GOT3 (cell line): ENCODE measurements around the gene BAZ2B.

Source experiments
- DNase-seq: peaks from one replicate; lab custom pipeline; 2025; ENCODE audit warnings: mixed read lengths; lab: John Stamatoyannopoulos, UW

The BAZ2B gene

GRCh38 chr2:159461076-159461475, 155.3 kb downstream of the BAZ2B start:
- no peak for DNase-seq

DNA sequence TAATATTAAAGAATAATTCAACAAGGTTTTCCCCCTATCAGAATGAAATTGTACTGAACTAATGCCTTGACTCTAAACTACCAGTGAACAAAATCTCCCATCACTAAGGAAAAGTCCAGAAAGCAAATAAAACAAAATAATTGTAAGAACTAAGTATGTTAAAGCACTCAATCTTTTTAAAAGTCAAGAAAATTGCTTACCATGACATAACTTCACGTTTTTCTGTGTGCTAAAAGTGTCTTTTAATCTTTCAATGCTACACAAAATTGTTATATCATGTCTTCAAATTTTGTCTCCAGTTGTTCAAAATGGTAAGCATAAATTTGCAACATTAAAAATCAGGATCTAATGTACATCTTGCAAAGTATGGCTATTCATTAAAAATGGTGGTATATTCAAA, 156.1 kb downstream of the BAZ2B start:
- no peak for DNase-seq

DNA sequence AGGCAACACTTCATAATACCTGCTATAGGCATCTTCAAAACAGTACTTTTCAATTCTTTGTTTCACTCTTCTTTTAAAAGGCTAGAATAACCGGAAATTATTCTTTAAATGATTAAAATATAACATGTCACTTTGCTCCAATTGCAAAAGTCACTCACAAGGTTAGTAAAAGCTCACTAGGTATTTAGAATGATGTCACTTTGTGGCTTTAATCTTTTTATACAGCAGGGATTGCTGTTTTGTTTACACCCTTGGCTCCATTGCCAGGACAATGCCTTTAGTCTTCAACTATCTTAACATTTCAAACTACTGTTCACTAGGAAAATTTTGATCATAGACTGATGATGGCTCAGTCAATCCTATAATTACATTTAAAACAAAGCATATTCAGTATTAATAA, 157.1 kb downstream of the BAZ2B start:
- no peak for DNase-seq

GRCh38 chr2:159457589-159457988, 158.8 kb downstream of the BAZ2B start:
- DNase-seq, result no peak

DNA sequence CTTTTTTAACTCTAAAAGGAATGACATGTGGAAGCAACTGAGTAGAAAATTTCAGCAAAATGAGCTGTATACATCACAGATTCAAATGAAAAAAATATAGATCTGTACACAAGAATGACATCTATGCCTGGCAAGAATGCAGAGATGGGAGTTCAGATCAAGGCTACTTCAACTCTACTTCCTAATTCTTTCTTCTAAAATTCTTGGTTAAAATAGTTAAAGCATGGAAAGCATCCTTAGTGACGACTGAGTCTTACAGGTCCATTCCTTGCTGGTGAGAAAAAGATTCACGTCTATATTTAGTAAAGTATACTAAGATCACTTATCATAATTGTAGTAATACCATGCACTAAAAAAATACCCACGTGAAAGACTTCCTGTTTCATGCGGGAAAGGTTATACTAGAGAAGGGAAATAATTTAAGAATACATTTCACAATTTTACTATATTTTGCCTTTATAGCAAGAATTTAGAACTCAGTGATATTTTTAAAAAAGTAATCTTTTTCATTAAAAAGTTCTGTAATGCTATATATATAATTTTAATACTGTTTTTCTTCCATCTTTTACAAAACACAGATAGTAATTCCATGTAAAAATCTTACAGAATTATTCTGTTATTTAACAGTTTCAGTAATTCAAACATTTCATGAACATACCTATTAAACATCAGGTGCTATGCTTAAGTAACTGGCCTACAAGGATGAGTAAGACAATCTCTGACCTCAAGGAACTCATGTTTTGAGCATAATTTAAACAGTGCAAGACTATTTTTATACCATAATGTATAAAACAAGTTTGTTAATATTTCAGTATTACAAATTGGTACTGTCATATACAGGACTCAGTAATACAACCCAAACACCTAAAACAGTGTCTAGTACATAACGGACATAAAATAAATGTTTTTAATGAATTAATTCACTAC, 159.6 kb downstream of the BAZ2B start:
- no peak for DNase-seq

DNA sequence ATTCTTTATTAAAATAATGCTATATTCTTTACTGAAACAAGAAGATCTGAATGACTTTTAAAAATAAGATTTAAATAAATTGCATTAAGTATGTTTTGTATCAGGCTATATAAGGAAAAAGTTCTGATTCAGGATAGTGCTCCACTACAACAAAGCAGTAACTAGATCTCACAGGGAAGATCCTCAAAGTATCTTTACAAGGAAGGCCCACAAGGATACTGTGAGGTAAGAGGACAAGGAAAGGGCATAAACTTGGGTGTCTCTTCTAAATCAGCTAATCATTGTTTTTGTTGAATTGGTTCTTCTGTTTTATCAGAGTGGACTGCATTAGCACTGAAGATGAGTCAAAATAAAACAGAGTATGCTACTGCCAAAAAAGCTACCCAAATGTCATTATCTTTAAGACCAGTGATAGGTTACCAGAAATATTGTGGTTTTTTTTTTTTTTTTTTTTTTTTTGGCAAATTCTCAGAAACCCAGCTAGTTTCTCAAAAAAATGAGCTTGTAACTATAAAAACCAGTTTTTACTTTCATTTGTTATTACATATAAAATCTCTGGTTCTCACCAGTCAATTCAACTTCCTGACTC, 160.9 kb downstream of the BAZ2B start:
- no peak for DNase-seq

DNA sequence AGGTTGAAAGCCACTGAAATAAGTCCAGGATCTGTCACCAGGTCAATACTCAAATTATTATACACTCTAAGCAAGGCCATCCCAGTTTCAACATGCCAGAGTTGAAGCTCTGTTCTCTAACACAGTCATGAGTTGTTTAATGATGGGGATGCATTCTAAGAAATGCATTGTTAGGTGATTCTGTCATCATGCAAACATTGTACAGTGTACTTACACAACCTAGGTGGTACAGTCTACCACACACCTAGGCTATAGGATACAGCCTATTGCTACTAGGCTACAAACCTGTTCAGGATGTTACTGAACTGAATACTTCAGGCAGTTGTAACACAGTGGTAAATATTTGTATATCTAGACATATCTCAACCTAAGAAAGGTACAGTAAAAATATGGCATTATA, 162.2 kb downstream of the BAZ2B start:
- DNase-seq, result no peak

DNA sequence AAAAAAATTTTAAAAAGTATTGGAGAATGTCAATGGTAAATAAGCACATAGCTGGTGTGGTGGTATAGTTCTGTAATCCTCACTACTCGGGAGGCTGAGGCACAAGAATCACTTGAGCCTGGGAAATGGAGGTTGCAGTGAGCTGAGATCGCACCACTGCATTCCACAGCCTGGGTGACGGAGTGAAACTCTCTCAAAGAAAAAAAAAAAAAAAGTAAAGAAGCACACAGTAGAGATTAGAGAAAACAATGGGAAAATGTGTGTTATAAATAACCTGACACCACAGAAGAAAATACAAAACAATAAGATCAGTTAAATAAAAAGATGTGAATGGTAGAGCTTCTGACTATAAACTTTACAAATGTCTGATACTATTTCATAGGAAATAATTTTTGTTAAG, 166.2 kb downstream of the BAZ2B start:
- no peak for DNase-seq

GRCh38 chr2:159449504-159450124, 166.7 kb downstream of the BAZ2B start:
- no peak for DNase-seq

DNA sequence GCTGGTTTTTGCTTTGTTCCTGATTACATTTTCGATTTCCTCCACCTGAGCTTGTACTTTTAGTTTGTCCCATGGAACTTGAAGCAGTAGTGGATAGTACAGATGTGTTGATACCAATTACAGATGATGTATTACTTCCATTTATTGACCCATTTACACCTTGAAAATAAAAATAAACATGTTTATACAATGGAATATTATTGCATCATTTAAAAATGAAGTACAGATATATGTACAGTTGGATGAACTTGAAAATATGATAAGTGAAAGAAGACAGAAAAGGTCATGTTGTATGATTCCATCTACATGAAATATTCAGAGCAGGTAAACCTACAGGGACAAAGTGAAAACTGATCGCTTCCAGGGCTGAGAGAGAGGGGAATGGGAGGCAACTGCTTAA, 169.5 kb downstream of the BAZ2B start:
- DNase-seq, result no peak

- no peak for DNase-seq
Measured at GRCh38 chr2:159446201-159446600, 170.1 kb downstream of the BAZ2B start.

DNA sequence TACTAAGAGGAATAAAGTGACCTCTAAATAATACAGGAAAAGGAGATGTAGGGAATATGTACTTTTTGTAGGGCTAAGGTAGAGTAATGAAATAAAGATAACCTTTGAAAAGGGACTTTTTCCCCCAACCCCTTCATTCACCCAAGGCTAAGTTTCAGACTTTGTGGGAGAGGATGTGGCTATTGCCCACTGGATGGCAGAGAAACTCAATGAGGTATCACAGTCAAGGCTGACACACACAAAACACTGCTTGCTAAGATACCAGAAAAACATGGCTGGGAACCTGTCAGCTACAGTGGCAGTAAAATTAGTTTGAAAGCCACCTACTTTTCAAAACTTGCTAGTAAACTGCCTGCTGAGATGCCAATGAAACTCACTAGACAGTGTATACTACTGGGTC, 171.0 kb downstream of the BAZ2B start:
- DNase-seq, result no peak

- DNase-seq, result no peak
Measured at GRCh38 chr2:159444754-159445153, 171.6 kb downstream of the BAZ2B start.

DNA sequence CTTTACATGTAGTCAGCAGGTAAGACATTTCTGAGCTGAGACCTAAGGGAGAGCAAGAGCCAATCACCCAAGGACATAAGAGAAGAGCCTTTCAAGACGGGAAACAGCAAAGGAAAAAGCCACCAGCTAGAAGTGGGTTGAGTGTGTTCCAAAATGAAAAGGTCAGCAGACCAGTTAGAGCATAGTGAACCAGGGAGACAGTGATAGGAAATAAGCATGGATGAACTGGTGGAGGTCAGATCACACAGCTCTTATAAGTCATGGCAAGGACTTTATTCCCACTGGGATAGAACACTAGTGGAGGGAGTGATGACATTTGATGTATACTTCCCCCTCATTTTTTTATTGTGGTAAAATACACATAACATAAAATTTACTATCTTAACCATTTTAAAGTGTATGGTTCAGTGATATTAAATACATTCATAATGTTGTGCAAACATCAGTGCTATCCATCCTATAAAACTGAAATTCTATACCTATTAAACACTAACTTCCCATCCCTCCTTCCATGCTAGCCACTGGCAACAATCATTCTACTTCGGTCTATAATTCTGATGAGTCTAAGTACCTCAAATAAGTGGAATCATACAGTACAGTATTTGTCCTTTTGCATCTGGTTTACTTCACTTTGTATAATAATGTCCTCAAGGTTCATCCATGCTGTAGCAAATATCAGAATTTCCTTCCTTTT, 174.0 kb downstream of the BAZ2B start:
- no peak for DNase-seq

DNA sequence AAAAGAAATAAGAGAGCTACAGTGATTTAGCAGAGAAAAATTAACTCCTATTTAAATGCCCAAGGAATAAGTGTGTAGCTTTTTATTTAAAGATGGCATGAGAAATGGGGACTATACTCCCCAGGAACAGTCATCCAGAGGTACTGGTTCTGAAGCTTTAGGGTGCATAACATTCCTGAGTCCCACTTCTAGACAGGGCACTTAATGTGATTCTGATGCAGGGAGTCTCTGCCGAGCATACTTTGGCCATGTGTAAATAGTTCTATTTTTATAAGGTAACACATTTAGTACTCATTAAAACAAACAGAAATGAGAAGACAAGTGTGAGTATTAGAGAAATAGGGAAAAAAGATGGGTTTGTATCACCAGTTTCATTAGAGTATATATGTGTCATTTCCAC, 175.2 kb downstream of the BAZ2B start:
- DNase-seq, result no peak

- no peak for DNase-seq
Measured at GRCh38 chr2:159439421-159439820, 176.9 kb downstream of the BAZ2B start.

DNA sequence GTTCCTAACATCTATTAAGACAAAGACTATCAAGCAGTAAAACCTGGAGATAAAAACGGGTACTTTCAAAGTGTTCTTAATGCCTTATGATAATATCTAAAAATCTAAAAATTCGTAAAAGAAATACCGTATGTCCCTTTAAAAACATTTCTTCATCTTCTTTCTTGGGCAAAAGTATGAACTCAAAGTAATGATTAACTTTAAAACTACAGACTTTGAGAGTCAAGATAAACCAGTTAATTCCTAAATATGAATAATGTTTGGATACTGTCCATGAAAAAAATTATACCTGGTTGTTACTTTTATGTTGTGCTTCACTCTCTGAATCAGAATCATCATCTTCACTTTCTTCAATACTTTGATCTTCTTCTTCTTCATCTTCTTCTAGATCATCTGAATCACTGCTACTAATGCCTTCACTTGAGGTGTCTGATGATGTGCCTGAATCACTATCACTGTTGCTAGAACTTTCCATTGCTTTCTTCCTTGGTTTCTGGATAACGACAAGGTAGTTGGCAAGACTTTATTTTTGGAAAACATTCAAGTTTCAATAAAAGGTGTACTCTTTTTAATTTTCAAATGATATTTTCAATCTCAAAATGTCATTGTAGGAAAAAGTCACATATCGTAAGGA, 177.5 kb downstream of the BAZ2B start:
- DNase-seq, result no peak

DNA sequence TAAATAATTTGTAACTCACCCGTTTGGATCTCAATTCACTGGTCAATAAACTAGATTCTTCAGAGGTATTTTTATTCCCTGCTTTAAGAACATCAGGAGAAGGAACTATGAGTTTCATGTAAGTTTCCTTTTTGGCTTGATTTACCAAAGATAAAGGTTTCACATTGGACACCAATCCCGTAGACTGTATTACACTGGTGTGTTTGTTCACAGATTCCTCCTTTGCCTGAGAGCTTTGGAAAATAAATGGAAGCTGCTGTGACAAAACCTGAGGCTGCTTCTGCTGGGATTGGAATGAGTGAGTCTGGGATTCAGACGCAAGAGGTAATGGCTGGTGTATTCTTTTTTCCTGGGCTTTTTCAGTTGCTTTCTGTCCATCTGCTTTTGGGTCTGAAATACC, 178.1 kb downstream of the BAZ2B start:
- DNase-seq, result no peak

- no peak for DNase-seq
Measured at GRCh38 chr2:159432610-159433009, 183.7 kb downstream of the BAZ2B start.

- no peak for DNase-seq
Measured at GRCh38 chr2:159427048-159427447, 189.3 kb downstream of the BAZ2B start.

GRCh38 chr2:159419403-159419802, 196.9 kb downstream of the BAZ2B start:
- DNase-seq, result no peak

- DNase-seq, result no peak
Measured at GRCh38 chr2:159411460-159411859, 204.9 kb downstream of the BAZ2B start.
